ENCODE measurements around the gene NANOS3. TPM values are rescaled to one million over a fixed set of nuclear protein-coding genes. Genes with fewer than 3 reads are reported as not detected.

The NANOS3 gene
- not detected for total RNA-seq

- WGBS, 2 donors (ENCODE audit: low coverage in 1 of 2): 45% methylated on average over 5 of the region's 5 CpGs; no CpG with 5 or more reads in 1 of the 2 donors
- Histone ChIP-seq H3K4me1 (peaks cover 9 to 35% (median 29%) of the 10 kb centered on the region in 4 donors), H3K27me3 (no peaks in the 10 kb centered on the region), H3K27ac (no peak within 1 kb of the TSS), H3K36me3 (no peaks in the 10 kb centered on the region), H3K9me3 (no peaks in the 10 kb centered on the region), H3K4me3 (no peak within 1 kb of the TSS)
- DNase-seq: no peak
- TF ChIP-seq POLR2AphosphoS5 (IDR thresholded peaks at IDR 0.05) (no peak), POLR2A (IDR thresholded peaks at IDR 0.05) (no peak), CTCF (IDR thresholded peaks at IDR 0.05) (no peak), EP300 (IDR thresholded peaks at IDR 0.05; ENCODE audit: low read depth) (no peak)
- in situ Hi-C loops (cut with MboI; ENCODE audit: low pct_ligation_motif_present in 1 of 4, low pct_unique_long_range_greater_than_20kb in 1 of 4, low sequenced_read_pairs in 3 of 4): loop anchor here (10.0 to 25.0 kb wide), 3 partner anchors 185 to 198 kb away; partner anchors contain the start of genes MISP3 (in 3 of the 4) and PALM3 (in 2 of the 4)
- intact Hi-C loops (cut with DNase I; ENCODE audit: low total_unique reads): no loop called here
Observed at GRCh38 chr19:13876834-13877233, at the start of gene NANOS3. NANOS3 (plus strand) TSS chr19:13877134; CDS start chr19:13877249, 115 bp downstream.

DNA sequence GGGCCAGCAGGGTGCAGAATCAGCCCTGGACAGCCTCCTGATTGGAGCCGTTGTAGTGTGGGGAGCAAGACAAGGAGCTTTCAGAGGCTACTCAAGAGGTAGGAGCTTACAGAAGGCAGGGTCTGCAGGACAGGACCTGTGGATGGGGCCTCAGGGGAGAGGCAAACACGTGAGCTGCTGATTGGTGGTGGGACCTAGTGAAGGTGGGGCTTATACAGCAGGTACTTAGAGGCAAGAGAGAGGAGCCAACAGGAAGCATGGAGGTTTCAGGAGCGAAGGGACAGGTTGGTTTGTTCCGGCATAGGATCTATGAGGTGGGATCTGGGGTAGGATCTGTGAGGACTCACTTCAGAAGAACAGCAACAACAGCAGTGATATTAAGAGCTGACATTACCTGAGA is 49.3 kb upstream of the NANOS3 start:
- TF ChIP-seq POLR2AphosphoS5 (IDR thresholded peaks at IDR 0.05) (no peak), EP300 (IDR thresholded peaks at IDR 0.05; ENCODE audit: low read depth) (no peak), CTCF (IDR thresholded peaks at IDR 0.05) (no peak), POLR2A (IDR thresholded peaks at IDR 0.05) (no peak)
- in situ Hi-C loops (cut with MboI; ENCODE audit: low pct_ligation_motif_present in 1 of 4, low pct_unique_long_range_greater_than_20kb in 1 of 4, low sequenced_read_pairs in 3 of 4): no loop called here

DNA sequence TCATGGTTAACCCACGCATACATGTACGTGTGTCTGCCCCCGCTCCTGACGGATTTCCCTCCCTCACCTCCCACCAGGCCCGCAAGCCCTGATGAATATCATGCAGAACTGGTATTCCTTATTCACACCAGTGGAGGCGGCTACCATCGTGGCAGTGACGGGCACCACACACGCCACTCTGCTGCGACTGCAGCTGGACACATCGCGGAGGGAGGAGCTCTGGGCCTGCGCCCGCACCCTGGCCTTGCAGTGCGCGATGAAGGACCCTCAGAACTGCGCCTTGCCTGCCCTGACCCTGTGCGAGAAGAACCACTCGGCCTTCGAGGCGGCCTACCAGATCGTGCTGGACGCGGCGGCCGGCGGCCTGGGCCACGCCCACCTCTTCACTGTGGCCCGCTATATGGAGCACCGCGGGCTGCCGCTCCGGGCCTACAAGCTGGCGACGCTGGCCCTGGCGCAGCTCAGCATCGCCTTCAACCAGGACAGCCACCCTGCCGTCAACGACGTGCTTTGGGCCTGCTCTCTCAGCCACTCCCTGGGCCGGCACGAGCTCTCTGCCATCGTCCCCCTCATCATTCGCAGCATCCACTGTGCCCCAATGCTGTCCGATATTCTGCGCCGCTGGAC is 46.7 kb upstream of the NANOS3 start:
- Histone ChIP-seq H3K27ac (no peak overlapping the region), H3K27me3 (no peaks in the 10 kb centered on the region), H3K36me3 (no peaks in the 10 kb centered on the region), H3K4me1 (peaks cover 13 to 17% (median 16%) of the 10 kb centered on the region in 4 donors), H3K4me3 (no peak overlapping the region), H3K9me3 (no peaks in the 10 kb centered on the region)
- 96 to 100% methylated on average over 2 to 47 of the region's 47 CpGs for WGBS, 2 donors (ENCODE audit: low coverage in 1 of 2)
- DNase-seq: no peak
- intact Hi-C loops (cut with DNase I; ENCODE audit: low total_unique reads): no loop called here
- in situ Hi-C loops (cut with MboI; ENCODE audit: low pct_ligation_motif_present in 1 of 4, low pct_unique_long_range_greater_than_20kb in 1 of 4, low sequenced_read_pairs in 3 of 4): no loop called here
- TF ChIP-seq POLR2A (IDR thresholded peaks at IDR 0.05): no peak
- TF ChIP-seq CTCF (IDR thresholded peaks at IDR 0.05): no peak
- no peak for TF ChIP-seq POLR2AphosphoS5 (IDR thresholded peaks at IDR 0.05)
- TF ChIP-seq EP300 (IDR thresholded peaks at IDR 0.05; ENCODE audit: low read depth): no peak

More for the DNA sequence above, 49.3 kb upstream of the NANOS3 start:
- H3K27me3 ChIP-seq: no peaks in the 10 kb centered on the region
- 71 to 90% methylated on average over 4 of the region's 4 CpGs for WGBS, 2 donors (ENCODE audit: low coverage in 1 of 2)
- H3K4me3 ChIP-seq: no peak overlapping the region
- no peak overlapping the region for H3K27ac ChIP-seq
- intact Hi-C loops (cut with DNase I; ENCODE audit: low total_unique reads): no loop called here
- no peaks in the 10 kb centered on the region for H3K4me1 ChIP-seq
- DNase-seq: no peak
- H3K36me3 ChIP-seq: no peaks in the 10 kb centered on the region
- no peaks in the 10 kb centered on the region for H3K9me3 ChIP-seq

DNA sequence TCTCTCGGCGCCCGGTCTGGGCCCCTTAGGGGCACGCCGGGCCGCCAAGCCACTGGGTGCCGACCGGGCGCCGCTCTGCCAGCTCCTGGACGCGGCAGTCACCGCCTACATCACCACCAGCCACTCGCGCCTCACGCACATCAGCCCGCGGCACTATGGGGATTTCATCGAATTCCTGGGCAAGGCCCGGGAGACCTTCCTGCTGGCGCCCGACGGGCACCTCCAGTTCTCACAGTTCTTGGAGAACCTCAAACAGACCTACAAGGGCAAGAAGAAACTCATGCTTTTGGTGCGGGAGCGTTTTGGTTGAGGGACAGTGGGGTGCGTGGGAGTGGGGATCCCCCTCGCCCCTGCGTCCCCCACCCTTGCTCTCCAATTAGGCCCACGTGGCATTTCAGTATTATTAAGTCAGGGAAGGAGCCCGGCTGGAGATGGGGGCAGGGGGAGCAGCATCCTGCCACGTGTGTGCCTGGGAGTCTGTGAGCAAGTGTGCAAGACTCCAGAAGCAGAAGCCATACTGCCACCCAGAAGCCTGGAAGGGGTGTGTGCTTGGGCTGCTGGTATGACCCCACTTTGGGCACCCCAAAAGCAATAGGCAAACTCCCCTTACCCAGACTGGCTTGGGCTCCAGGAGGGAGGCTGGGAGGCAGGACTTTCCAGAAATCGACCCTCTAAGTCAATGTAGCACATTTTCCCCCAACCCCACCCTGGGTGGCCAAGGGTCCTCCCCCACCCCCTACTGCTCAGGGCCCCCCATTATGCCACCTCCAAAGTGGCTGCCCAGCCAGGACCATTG is 46.0 kb upstream of the NANOS3 start:
- no peak for TF ChIP-seq POLR2A (IDR thresholded peaks at IDR 0.05)
- TF ChIP-seq POLR2AphosphoS5 (IDR thresholded peaks at IDR 0.05): no peak
- TF ChIP-seq EP300 (IDR thresholded peaks at IDR 0.05; ENCODE audit: low read depth): no peak
- no peak for TF ChIP-seq CTCF (IDR thresholded peaks at IDR 0.05)
- H3K9me3 ChIP-seq: no peaks in the 10 kb centered on the region
- WGBS, 2 donors (ENCODE audit: low coverage in 1 of 2): 90 to 100% methylated on average over 11 to 32 of the region's 32 CpGs
- no peak overlapping the region for H3K27ac ChIP-seq
- in situ Hi-C loops (cut with MboI; ENCODE audit: low pct_ligation_motif_present in 1 of 4, low pct_unique_long_range_greater_than_20kb in 1 of 4, low sequenced_read_pairs in 3 of 4): no loop called here
- DNase-seq: no peak
- intact Hi-C loops (cut with DNase I; ENCODE audit: low total_unique reads): no loop called here
- H3K27me3 ChIP-seq: no peaks in the 10 kb centered on the region
- H3K4me3 ChIP-seq: no peak overlapping the region
- no peaks in the 10 kb centered on the region for H3K36me3 ChIP-seq
- H3K4me1 ChIP-seq: peaks cover 13 to 22% (median 20%) of the 10 kb centered on the region in 4 donors

Data from transverse colon (tissue), 4 donors.